Endothelial cell of umbilical vein (primary cell): ENCODE results near the gene CBLB.

Experiments
- CTCF ChIP-seq, 2 donors: IDR thresholded peaks; 1 replicate in 1 of 2; 2 replicates in 1 of 2; pipeline ENCODE4 v1.5.1; 2011; ENCODE audit warnings: low read length in 2 of 2, mild to moderate bottlenecking in 2 of 2, moderate library complexity in 2 of 2, control low read depth in 1 of 2, inconsistent platforms in 1 of 2, low read depth in 1 of 2; ENCODE audit not compliant: insufficient read depth in 1 of 2; ENCODE audit errors: extremely low read depth in 1 of 2
- EZH2 ChIP-seq: IDR thresholded peaks from 2 replicates; pipeline ENCODE4 v1.6.1; 2012; ENCODE audit warnings: borderline replicate concordance, low read depth, mild to moderate bottlenecking, moderate library complexity, low read length, inconsistent platforms; ENCODE audit not compliant: severe bottlenecking
- MAX ChIP-seq: IDR thresholded peaks from 2 replicates; pipeline ENCODE4 v1.6.1; 2011; ENCODE audit not compliant: insufficient read depth, insufficient read length
- POLR2A ChIP-seq: IDR thresholded peaks from 2 replicates; pipeline ENCODE4 v1.6.1; 2012; ENCODE audit warnings: low read depth, mild to moderate bottlenecking, control low read depth, low read length

- TF ChIP-seq EZH2 (no peak), MAX (no peak), POLR2A (no peak), CTCF (IDR thresholded peaks at IDR 0.05; ENCODE audit: extremely low read depth in 1 of 2, insufficient read depth in 1 of 2, low read depth in 1 of 2, low read length in 2 of 2) (no peak)
These were observed 44.8 kb upstream of the CBLB start for GRCh38 chr3:105913616-105914015.
